PC-3 (cell line): ENCODE data around the gene MTPN.

ENCODE experiments used
- CTCF ChIP-seq: fragments of 300-600 bp; sonication (generic); conservative IDR thresholded peaks from 2 replicates; pipeline ENCODE4 v1.5.1; 2017; ENCODE audit warnings: antibody characterized with exemption, low read depth, mild to moderate bottlenecking, low read length
- EZH2 ChIP-seq: fragments of 300-600 bp; sonication (generic); IDR thresholded peaks from one replicate; pipeline ENCODE4 v1.6.1; 2017; ENCODE audit warnings: antibody characterized with exemption, mild to moderate bottlenecking, low read length; ENCODE audit not compliant: unreplicated experiment
- EZH2phosphoT487 ChIP-seq: fragments of 300-600 bp; sonication (generic); IDR thresholded peaks from 2 replicates; pipeline ENCODE4 v1.6.1; 2018; ENCODE audit warnings: mild to moderate bottlenecking, antibody characterized with exemption, low read length, borderline replicate concordance

DNA sequence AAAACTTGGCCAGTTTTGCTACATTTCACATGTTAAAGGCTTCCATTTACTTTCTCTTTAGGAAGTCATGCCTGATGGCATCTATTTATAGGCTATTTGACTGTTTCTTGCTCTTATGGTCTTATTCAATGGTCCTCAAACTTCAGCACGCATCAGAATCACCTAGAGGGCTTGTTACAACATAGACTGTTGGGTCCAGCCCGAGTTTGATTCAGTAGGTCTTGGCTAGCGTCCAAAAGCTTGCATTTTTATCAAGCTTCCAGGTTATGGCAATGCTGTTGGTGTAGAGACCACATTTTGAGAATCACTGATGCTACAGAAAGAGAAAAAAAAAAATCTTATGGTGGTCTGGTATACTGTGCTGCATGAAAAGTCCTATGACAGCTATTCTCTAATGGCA lies 51.9 kb downstream of the MTPN start:
- no peak for TF ChIP-seq CTCF
- TF ChIP-seq EZH2phosphoT487: no peak
- TF ChIP-seq EZH2: no peak
